Activated naive CD4-positive, alpha-beta T cell (primary cell): ENCODE measurements around the gene SPIRE2.

Experiments used
- DNase-seq, 4 experiments: peaks; one replicate each; lab custom pipeline; 2025; lab: John Stamatoyannopoulos, UW

SPIRE2 gene

GRCh38 chr16:89915303-89916232 lies 87.3 kb downstream of the SPIRE2 start:
- DNase-seq = no peak

GRCh38 chr16:89917773-89918452 lies 89.6 kb downstream of the SPIRE2 start:
- DNase-seq = peak in 3 of 4 experiments; percentile 28 to 64 (median 45)

- DNase-seq = no peak
Measured at GRCh38 chr16:89918453-89919347, 90.4 kb downstream of the SPIRE2 start, which contains the start of gene MC1R. MC1R (plus strand) TSS chr16:89918862; CDS start chr16:89919259, 397 bp downstream.

GRCh38 chr16:89919535-89920406 lies 91.5 kb downstream of the SPIRE2 start:
- DNase-seq = no peak

- no peak for DNase-seq
Measured at GRCh38 chr16:89920723-89921122, 92.4 kb downstream of the SPIRE2 start.
